GM19099 (cell line): ENCODE measurements around the gene ESD.

Source experiments
- POLR2A ChIP-seq: IDR thresholded peaks from 3 replicates; pipeline ENCODE4 v1.6.1; 2011; ENCODE audit warnings: low read depth; ENCODE audit not compliant: insufficient read length; ENCODE audit errors: extremely low read depth

Gene ESD

GRCh38 chr13:46799139-46799538 is 2.2 kb upstream of the ESD start:
- no peak for TF ChIP-seq POLR2A

- TF ChIP-seq POLR2A = no peak
Observed at GRCh38 chr13:46797501-46798237, 708 bp upstream of the ESD start.

GRCh38 chr13:46796129-46796514 is 839 bp downstream of the ESD start:
- no peak for TF ChIP-seq POLR2A

- TF ChIP-seq POLR2A = no peak
Observed at GRCh38 chr13:46795321-46795720, 1.6 kb downstream of the ESD start.

- TF ChIP-seq POLR2A = no peak
Observed at GRCh38 chr13:46783504-46783903, 13.5 kb downstream of the ESD start.

GRCh38 chr13:46782691-46783090 is 14.3 kb downstream of the ESD start:
- no peak for TF ChIP-seq POLR2A

- no peak for TF ChIP-seq POLR2A
Observed at GRCh38 chr13:46782066-46782465, 14.9 kb downstream of the ESD start.

GRCh38 chr13:46778890-46779289 is 18.1 kb downstream of the ESD start:
- no peak for TF ChIP-seq POLR2A

GRCh38 chr13:46778095-46778494 is 18.9 kb downstream of the ESD start:
- TF ChIP-seq POLR2A = no peak

GRCh38 chr13:46775385-46776107 is 21.4 kb downstream of the ESD start:
- TF ChIP-seq POLR2A = no peak

- no peak for TF ChIP-seq POLR2A
Observed at GRCh38 chr13:46773541-46773940, 23.4 kb downstream of the ESD start.

- TF ChIP-seq POLR2A = no peak
Observed at GRCh38 chr13:46771693-46772092, 25.3 kb downstream of the ESD start.

GRCh38 chr13:46761866-46762265 is 35.1 kb downstream of the ESD start:
- TF ChIP-seq POLR2A = no peak

GRCh38 chr13:46761174-46761573 is 35.8 kb downstream of the ESD start:
- no peak for TF ChIP-seq POLR2A

GRCh38 chr13:46759846-46760245 is 37.1 kb downstream of the ESD start:
- TF ChIP-seq POLR2A = no peak

- TF ChIP-seq POLR2A = no peak
Observed at GRCh38 chr13:46757640-46758039, 39.3 kb downstream of the ESD start.
